IMR-90 (cell line): ENCODE results near the gene SLC35F1. TPM values are rescaled to one million over a fixed set of nuclear protein-coding genes. Genes with fewer than 3 reads are reported as not detected.
A peak's percentile ranks its signal among the peaks of the same experiment; 100 is the strongest.

Experiments
- ATAC-seq: fragments of 200-7000 bp; cut with Tn5 transposase; 2 replicates; pipeline ENCODE4 v1.9.1; 2020; ENCODE audit warnings: low read depth, mild to moderate bottlenecking, moderate library complexity
- BruUV-seq: library from RNA; stranded (reverse); fragments of 400-500 nt; replicated peaks from 2 replicates; lab custom pipeline; 2021; lab: Mats Ljungman, UMichigan
- CTCF ChIA-PET: fragments of 300-600 bp; formaldehyde crosslinking; extraction: SDS; loops from one replicate; lab custom pipeline; 2021; ENCODE audit warnings: antibody characterized with exemption; lab: Yijun Ruan, JAX
- POLR2A ChIA-PET: fragments of 300-600 bp; sonication (Branson Sonifier 250); formaldehyde crosslinking; loops from one replicate; lab custom pipeline; 2022; ENCODE audit warnings: antibody characterized with exemption; ENCODE audit not compliant: unreplicated experiment; lab: Charles Lee
- DNase-seq: peaks from one replicate; pipeline ENCODE4 v3.0.0; 2013
- H2AFZ ChIP-seq: replicated peaks from 2 replicates; pipeline ENCODE3; 2013; ENCODE audit warnings: low read length, mild to moderate bottlenecking; ENCODE audit not compliant: poor library complexity
- H2AK5ac ChIP-seq: 2 replicates; pipeline ENCODE4 v1.6.1; 2013; ENCODE audit warnings: low read depth, low read length, inconsistent platforms
- H2AK9ac ChIP-seq: replicated peaks from 2 replicates; pipeline ENCODE3; 2013; ENCODE audit warnings: mild to moderate bottlenecking, low read depth, low read length, moderate library complexity; ENCODE audit not compliant: poor library complexity
- H2BK120ac ChIP-seq: 2 replicates; pipeline ENCODE4 v1.6.1; 2013; ENCODE audit warnings: low read depth, low read length, inconsistent platforms
- H2BK15ac ChIP-seq: 3 replicates; pipeline ENCODE4 v1.6.1; 2013; ENCODE audit warnings: low read depth, low read length, inconsistent platforms
- H2BK20ac ChIP-seq: 2 replicates; pipeline ENCODE4 v1.6.1; 2013; ENCODE audit warnings: low read depth, mild to moderate bottlenecking, inconsistent platforms, low read length, moderate library complexity
- H2BK5ac ChIP-seq: 2 replicates; pipeline ENCODE4 v1.6.1; 2013; ENCODE audit warnings: mild to moderate bottlenecking, low read depth, low read length, inconsistent platforms; ENCODE audit not compliant: poor library complexity, severe bottlenecking
- H3K14ac ChIP-seq: replicated peaks from 2 replicates; pipeline ENCODE4 v1.6.1; 2013; ENCODE audit warnings: low read depth, low read length, inconsistent platforms
- H3K18ac ChIP-seq: 2 replicates; pipeline ENCODE4 v1.6.1; 2013; ENCODE audit warnings: low read depth, low read length, control low read depth
- H3K23ac ChIP-seq: 2 replicates; pipeline ENCODE4 v1.6.1; 2013; ENCODE audit warnings: low read depth, low read length, inconsistent platforms
- H3K27ac ChIP-seq: 2 replicates; pipeline ENCODE4 v1.5.1; 2013; ENCODE audit warnings: mild to moderate bottlenecking, control low read depth, low read length; ENCODE audit not compliant: insufficient read depth
- H3K27me3 ChIP-seq: 2 replicates; pipeline ENCODE4 v1.6.1; 2013; ENCODE audit warnings: low read length; ENCODE audit not compliant: control insufficient read depth, insufficient read depth
- H3K36me3 ChIP-seq: 2 replicates; pipeline ENCODE4 v1.6.1; 2013; ENCODE audit warnings: low read length, mixed read lengths; ENCODE audit not compliant: control insufficient read depth, insufficient read depth
- H3K4ac ChIP-seq: 2 replicates; pipeline ENCODE4 v1.6.1; 2013; ENCODE audit warnings: low read depth, low read length, inconsistent platforms
- H3K4me1 ChIP-seq: 2 replicates; pipeline ENCODE4 v1.6.1; 2013; ENCODE audit warnings: low read length, mixed read lengths; ENCODE audit not compliant: control insufficient read depth, insufficient read depth
- H3K4me2 ChIP-seq: 2 replicates; pipeline ENCODE4 v1.6.1; 2013; ENCODE audit warnings: low read depth, mild to moderate bottlenecking, control low read depth, low read length, moderate library complexity
- H3K4me3 ChIP-seq: 2 replicates; pipeline ENCODE4 v1.5.1; 2013; ENCODE audit warnings: low read depth, mild to moderate bottlenecking, control low read depth, low read length, moderate library complexity; ENCODE audit not compliant: insufficient read depth
- H3K56ac ChIP-seq: 2 replicates; pipeline ENCODE4 v1.6.1; 2013; ENCODE audit warnings: low read length, inconsistent platforms; ENCODE audit not compliant: insufficient read depth; ENCODE audit errors: extremely low read depth
- H3K79me1 ChIP-seq, 2 experiments: 2 replicates each; pipeline ENCODE4 v1.6.1; 2013; ENCODE audit warnings: low read length in 2 of 2, inconsistent platforms in 1 of 2, low read depth in 1 of 2
- H3K9ac ChIP-seq: 2 replicates; pipeline ENCODE4 v1.6.1; 2013; ENCODE audit warnings: low read depth, low read length, control low read depth
- H3K9me1 ChIP-seq: 2 replicates; pipeline ENCODE4 v1.6.1; 2013; ENCODE audit warnings: low read length, inconsistent platforms; ENCODE audit not compliant: insufficient read depth
- H3K9me3 ChIP-seq: 2 replicates; pipeline ENCODE4 v1.6.1; 2013; ENCODE audit warnings: low read length; ENCODE audit not compliant: control insufficient read depth, insufficient read depth
- H4K20me1 ChIP-seq: 2 replicates; pipeline ENCODE4 v1.6.1; 2013; ENCODE audit warnings: low read length, inconsistent platforms; ENCODE audit not compliant: insufficient read depth
- H4K5ac ChIP-seq: 2 replicates; pipeline ENCODE4 v1.6.1; 2013; ENCODE audit warnings: mild to moderate bottlenecking, low read depth, low read length, control low read depth
- H4K8ac ChIP-seq, 2 experiments: 2 replicates each; pipeline ENCODE4 v1.6.1; 2013; ENCODE audit warnings: low read depth in 2 of 2, low read length in 2 of 2, control low read depth in 1 of 2, inconsistent platforms in 1 of 2
- H4K91ac ChIP-seq: 2 replicates; pipeline ENCODE4 v1.6.1; 2013; ENCODE audit warnings: low read depth, low read length, inconsistent platforms; ENCODE audit not compliant: insufficient read depth
- CEBPB ChIP-seq: IDR thresholded peaks from 2 replicates; pipeline ENCODE4 v1.6.1; 2012; ENCODE audit warnings: low read depth, low read length, improper control_type of control experiment
- MXI1 ChIP-seq: IDR thresholded peaks from 2 replicates; pipeline ENCODE4 v1.6.1; 2012; ENCODE audit warnings: low read depth, mild to moderate bottlenecking, low read length, moderate library complexity, borderline replicate concordance
- RAD21 ChIP-seq: IDR thresholded peaks from 2 replicates; pipeline ENCODE4 v1.6.1; 2012; ENCODE audit warnings: low read length, improper control_type of control experiment
- WGBS, 2 experiments: methylation state at CpG; one replicate each; pipeline versions ENCODE4 v1.1.5 to v1.1.7; 2013; ENCODE audit warnings: missing lambda C conversion rate in 2 of 2; ENCODE audit not compliant: insufficient read length in 1 of 2; ENCODE audit errors: extremely low coverage in 2 of 2; 5-methylcytosine and 5-hydroxymethylcytosine counted together
- dilution Hi-C: fragments of 300-500 bp; cut with HindIII; formaldehyde crosslinking; loops from one replicate; pipeline ENCODE4 v1.14.3; 2018; ENCODE audit warnings: low sequenced_read_pairs; ENCODE audit not compliant: unreplicated experiment
- in situ Hi-C: fragments of 300-500 bp; cut with MboI; formaldehyde crosslinking; loops from 3 replicates; pipeline ENCODE4 v1.14.3; 2019; ENCODE audit warnings: low sequenced_read_pairs, inconsistent platforms, mixed read lengths
- intact Hi-C: fragments of 100-400 bp; cut with micrococcal nuclease; formaldehyde crosslinking; loops from 2 replicates; pipeline ENCODE4 v1.10.0; 2022
- polyA plus RNA-seq, 3 experiments: library from polyadenylated mRNA; depleted of rRNA; stranded (reverse); fragments of >200 nt; gene quantifications; 2 replicates each; pipeline ENCODE4 v1.2.3, GENCODE V29; 2012; ENCODE audit warnings: low replicate concordance in 1 of 3
- total RNA-seq: library from RNA; depleted of rRNA; stranded (reverse); fragments of >200 nt; gene quantifications from 2 replicates; pipeline ENCODE4 v1.2.3, GENCODE V29; 2012

The SLC35F1 gene
- total and polyA plus RNA-seq, 2 of the 4 experiments (the other 2 are of a cell fraction), result not detected

DNA sequence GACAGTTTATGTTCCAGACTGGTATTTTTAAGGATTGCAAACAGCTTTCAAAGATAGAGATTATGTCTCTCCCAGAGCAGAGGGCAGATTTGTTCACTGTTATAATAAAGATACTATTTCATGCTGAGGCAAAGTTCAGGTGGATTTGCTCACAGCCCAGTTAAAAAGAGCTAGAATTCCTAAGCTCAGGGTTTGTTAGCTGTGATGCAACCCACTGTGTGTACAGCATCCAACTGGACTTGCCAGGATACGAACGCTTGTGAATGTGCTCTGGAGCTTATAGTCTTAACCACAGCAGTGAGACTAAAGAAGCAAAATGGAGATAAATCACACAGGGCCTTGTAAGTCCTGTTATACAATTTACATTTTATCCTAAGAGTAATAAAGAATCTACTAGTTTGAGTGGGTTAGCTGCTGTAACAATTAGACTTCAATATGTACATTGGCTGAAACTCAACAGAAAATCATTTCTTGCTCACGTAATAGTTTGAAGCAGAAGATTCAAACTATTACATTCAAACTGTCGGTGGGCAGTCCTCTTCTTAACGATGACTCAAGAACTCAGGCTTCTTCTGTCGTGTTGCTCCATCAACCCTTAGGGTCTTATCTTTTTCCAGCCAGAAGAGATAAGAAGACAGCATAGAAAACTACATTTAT lies 437.1 kb downstream of the SLC35F1 start:
- H3K9ac ChIP-seq, result no peak overlapping the region
- no peak overlapping the region for H2AFZ ChIP-seq
- H3K9me1 ChIP-seq, result no peaks in the 10 kb centered on the region
- no peaks in the 10 kb centered on the region for H3K27me3 ChIP-seq
- H2BK120ac ChIP-seq, result no peak overlapping the region
- H3K56ac ChIP-seq, result no peak overlapping the region
- no peaks in the 10 kb centered on the region for H4K20me1 ChIP-seq
- no peak overlapping the region for H4K91ac ChIP-seq
- no peak overlapping the region for H2BK5ac ChIP-seq
- DNase-seq (peak; percentile 42), ATAC-seq (peak; percentile 62)
- no TSS peak for BruUV-seq
- no peak overlapping the region for H2AK5ac ChIP-seq
- no peak overlapping the region for H3K4ac ChIP-seq
- TF ChIP-seq RAD21, result no peak
- no peak for TF ChIP-seq MXI1
- TF ChIP-seq CEBPB, result 0 out of 2 replicates have a peak, but pooled peaks have one; percentile 10
- no peak overlapping the region for H3K23ac ChIP-seq
- no peak overlapping the region for H3K4me2 ChIP-seq
- H3K27ac ChIP-seq, result no peak overlapping the region
- H4K8ac ChIP-seq, result no peak overlapping the region
- no peak overlapping the region for H2AK9ac ChIP-seq
- dilution Hi-C loops (no loop called here), in situ Hi-C loops (no loop called here), intact Hi-C loops (no loop called here)
- WGBS, 2 experiments, result no CpG with 5 or more reads among the region's 6 CpGs
- no peak overlapping the region for H3K14ac ChIP-seq
- H2BK20ac ChIP-seq, result no peak overlapping the region
- no peaks in the 10 kb centered on the region for H3K36me3 ChIP-seq
- no peak overlapping the region for H4K5ac ChIP-seq
- H3K79me1 ChIP-seq, result no peaks in the 10 kb centered on the region
- no peaks in the 10 kb centered on the region; the same call in 1 of the 2 replicates for H3K4me1 ChIP-seq
- peaks cover 7% of the 10 kb centered on the region; the same call in 1 of the 2 replicates for H3K9me3 ChIP-seq
- no peak overlapping the region for H3K18ac ChIP-seq
- CTCF ChIA-PET, result no interaction called here
- H3K4me3 ChIP-seq, result no peak overlapping the region
- no peak overlapping the region for H2BK15ac ChIP-seq
- POLR2A ChIA-PET, result no interaction called here
